Endothelial cell of umbilical vein (primary cell): ENCODE results near the gene AMN. TPM values are rescaled to one million over a fixed set of nuclear protein-coding genes. Genes with fewer than 3 reads are reported as not detected.

Source experiments
- BruUV-seq: library from RNA; stranded (reverse); fragments of 400-500 nt; replicated peaks from 2 replicates; lab custom pipeline; 2021; lab: Mats Ljungman, UMichigan
- CTCF ChIA-PET: fragments of 300-600, 350-600 bp; sonication (Branson Sonifier 250); formaldehyde crosslinking; loops from one replicate; lab custom pipeline; 2021; ENCODE audit warnings: antibody characterized with exemption, inconsistent platforms; lab: Charles Lee
- POLR2A ChIA-PET: fragments of 300-600, 350-600 bp; sonication (Branson Sonifier 250); formaldehyde crosslinking; loops from one replicate; lab custom pipeline; 2021; ENCODE audit warnings: antibody characterized with exemption, inconsistent platforms; lab: Charles Lee
- DNase-seq: peaks from one replicate; pipeline ENCODE4 v3.0.0-alpha.2; 2011; ENCODE audit warnings: low read depth, low spot score
- FAIRE-seq: peaks from 2 replicates; lab custom pipeline; 2011; peaks lifted over from hg19 to GRCh38; lab: Jason Lieb, UNC
- H2AFZ ChIP-seq: 2 replicates; pipeline ENCODE4 v1.6.0; 2012; ENCODE audit warnings: low read depth, low read length, control low read depth, inconsistent platforms
- H3K27ac ChIP-seq: 2 replicates; pipeline ENCODE4 v1.5.1; 2011; ENCODE audit warnings: low read depth, mild to moderate bottlenecking, control low read depth, low read length, moderate library complexity; ENCODE audit not compliant: insufficient read depth
- H3K27me3 ChIP-seq, 2 experiments: 2 replicates each; pipeline versions ENCODE4 v1.6.0 to v1.6.1; 2011; ENCODE audit warnings: low read length in 2 of 2, mixed read lengths in 1 of 2; ENCODE audit not compliant: control insufficient read depth in 2 of 2, insufficient read depth in 2 of 2
- H3K36me3 ChIP-seq, 2 experiments: 2 replicates in 1 of 2; 3 replicates in 1 of 2; pipeline ENCODE4 v1.5.1; 2011; ENCODE audit warnings: low read length in 2 of 2, mild to moderate bottlenecking in 1 of 2, moderate library complexity in 1 of 2; ENCODE audit not compliant: control insufficient read depth in 2 of 2, insufficient read depth in 2 of 2; ENCODE audit errors: extremely low read depth in 1 of 2
- H3K4me1 ChIP-seq: 3 replicates; pipeline ENCODE4 v1.5.1; 2011; ENCODE audit warnings: mild to moderate bottlenecking, low read length; ENCODE audit not compliant: control insufficient read depth, insufficient read depth; ENCODE audit errors: extremely low read depth
- H3K4me2 ChIP-seq: 2 replicates; pipeline ENCODE4 v1.6.1; 2011; ENCODE audit warnings: low read length, control low read depth, mixed read lengths; ENCODE audit not compliant: insufficient read depth
- H3K4me3 ChIP-seq, 3 experiments: fragments of 200-600 bp in 1 of 3; sonication (generic), shearing (Covaris generic) in 1 of 3; replicated peaks in 1 of 3; 2 replicates each; pipeline ENCODE4 v1.5.1; 2011 to 2016; ENCODE audit warnings: control low read depth in 3 of 3, low read length in 3 of 3, mild to moderate bottlenecking in 2 of 3, inconsistent platforms in 1 of 3, low read depth in 1 of 3, moderate library complexity in 1 of 3; ENCODE audit not compliant: insufficient read depth in 1 of 3
- H3K79me2 ChIP-seq: 2 replicates; pipeline ENCODE4 v1.6.0; 2012; ENCODE audit warnings: low read length, inconsistent platforms; ENCODE audit not compliant: control insufficient read depth, insufficient read depth
- H3K9ac ChIP-seq: replicated peaks from 2 replicates; pipeline ENCODE3; 2011; ENCODE audit warnings: low read length, control low read depth; ENCODE audit not compliant: insufficient read depth; ENCODE audit errors: extremely low read depth
- H3K9me1 ChIP-seq: replicated peaks from 3 replicates; pipeline ENCODE4 v1.6.0; 2011; ENCODE audit warnings: mild to moderate bottlenecking, low read length; ENCODE audit not compliant: control insufficient read depth, insufficient read depth; ENCODE audit errors: extremely low read depth
- H3K9me3 ChIP-seq: replicated peaks from 2 replicates; pipeline ENCODE4 v1.5.1; 2012; ENCODE audit warnings: low read length, inconsistent platforms; ENCODE audit not compliant: control insufficient read depth, insufficient read depth
- H4K20me1 ChIP-seq: replicated peaks from 2 replicates; pipeline ENCODE3; 2011; ENCODE audit warnings: mild to moderate bottlenecking, low read length; ENCODE audit not compliant: control insufficient read depth, insufficient read depth; ENCODE audit errors: extremely low read depth
- CTCF ChIP-seq, 2 donors: IDR thresholded peaks; 1 replicate in 1 of 2; 2 replicates in 1 of 2; pipeline ENCODE4 v1.5.1; 2011; ENCODE audit warnings: low read length in 2 of 2, mild to moderate bottlenecking in 2 of 2, moderate library complexity in 2 of 2, control low read depth in 1 of 2, inconsistent platforms in 1 of 2, low read depth in 1 of 2; ENCODE audit not compliant: insufficient read depth in 1 of 2; ENCODE audit errors: extremely low read depth in 1 of 2
- EZH2 ChIP-seq: IDR thresholded peaks from 2 replicates; pipeline ENCODE4 v1.6.1; 2012; ENCODE audit warnings: borderline replicate concordance, low read depth, mild to moderate bottlenecking, moderate library complexity, low read length, inconsistent platforms; ENCODE audit not compliant: severe bottlenecking
- FOS ChIP-seq: IDR thresholded peaks from 2 replicates; pipeline ENCODE4 v1.6.1; 2011; ENCODE audit warnings: mild to moderate bottlenecking, low read length, moderate library complexity, borderline replicate concordance; ENCODE audit not compliant: insufficient read depth
- GATA2 ChIP-seq: IDR thresholded peaks from 2 replicates; pipeline ENCODE4 v1.7.0; 2011; ENCODE audit warnings: low read depth, mild to moderate bottlenecking, moderate library complexity, mixed read lengths, low read length; ENCODE audit not compliant: insufficient read length, insufficient read depth
- JUN ChIP-seq: IDR thresholded peaks from 2 replicates; pipeline ENCODE4 v1.6.1; 2011; ENCODE audit warnings: borderline replicate concordance, low read depth; ENCODE audit not compliant: insufficient read length, insufficient read depth
- MAX ChIP-seq: IDR thresholded peaks from 2 replicates; pipeline ENCODE4 v1.6.1; 2011; ENCODE audit not compliant: insufficient read depth, insufficient read length
- MYC ChIP-seq: IDR thresholded peaks from one replicate; pipeline ENCODE4 v1.6.1; 2011; ENCODE audit warnings: mild to moderate bottlenecking, low read depth, low read length
- POLR2A ChIP-seq: IDR thresholded peaks from 2 replicates; pipeline ENCODE4 v1.6.1; 2012; ENCODE audit warnings: low read depth, mild to moderate bottlenecking, control low read depth, low read length
- POLR2AphosphoS5 ChIP-seq: IDR thresholded peaks from 2 replicates; pipeline ENCODE4 v1.6.1; 2012; ENCODE audit warnings: low read depth, mild to moderate bottlenecking, control low read depth, low read length, moderate library complexity; ENCODE audit not compliant: insufficient read depth
- dilution Hi-C: fragments of 300-500 bp; cut with MboI; formaldehyde crosslinking; loops from one replicate; pipeline ENCODE4 v1.15.0; 2019; ENCODE audit warnings: low sequenced_read_pairs; ENCODE audit not compliant: extremely low pct_ligation_motif_present
- intact Hi-C: fragments of 100-400 bp; cut with micrococcal nuclease; formaldehyde crosslinking; loops from one replicate; pipeline ENCODE4 v1.10.0; 2022
- polyA plus RNA-seq, 4 experiments: library from polyadenylated mRNA; depleted of rRNA in 3 of 4; stranded (reverse) in 3 of 4; unstranded in 1 of 4; fragments of >200 nt; gene quantifications; 2 replicates each; pipeline versions ENCODE4 v1.2.1 to v1.2.3, GENCODE V29; 2011 to 2012; ENCODE audit warnings: missing spikeins in 1 of 4
- total RNA-seq: library from RNA; stranded (reverse); gene quantifications from 2 replicates; pipeline ENCODE4 v1.2.3, GENCODE V29; 2021

The AMN gene
- total and polyA plus RNA-seq, 2 donors (not counting 3 experiments of a cell fraction or from before 2014, with no cell fraction given): 0.03 TPM; not detected in 1

- peaks cover 0 to 15% of the 10 kb centered on the region in 2 experiments for H3K36me3 ChIP-seq
- CTCF ChIA-PET: interaction anchor here (0.7 to 1.1 kb wide), 2 partner anchors 14 to 209 kb away, joined by 3 to 4 read pairs; no protein-coding TSS in a partner anchor
- TF ChIP-seq POLR2A (no peak), MYC (no peak), GATA2 (no peak), JUN (no peak), POLR2AphosphoS5 (no peak), CTCF (IDR thresholded peaks at IDR 0.05; ENCODE audit: extremely low read depth in 1 of 2, insufficient read depth in 1 of 2, low read depth in 1 of 2, low read length in 2 of 2) (no peak), MAX (no peak), FOS (no peak), EZH2 (no peak)
- H3K9me3 ChIP-seq: no peaks in the 10 kb centered on the region
- no peak overlapping the region for H3K9ac ChIP-seq
- DNase-seq (no peak), FAIRE-seq (no peak)
- POLR2A ChIA-PET: no interaction called here
- no peaks in the 10 kb centered on the region for H3K27me3 ChIP-seq
- no TSS peak for BruUV-seq
- H4K20me1 ChIP-seq: no peaks in the 10 kb centered on the region
- H3K27ac ChIP-seq: no peak overlapping the region
- dilution Hi-C loops (no loop called here), intact Hi-C loops (no loop called here)
- H2AFZ ChIP-seq: no peak overlapping the region
- no peaks in the 10 kb centered on the region for H3K79me2 ChIP-seq
- no peak overlapping the region for H3K4me2 ChIP-seq
- no peaks in the 10 kb centered on the region for H3K4me1 ChIP-seq
- H3K4me3 ChIP-seq: no peak overlapping the region
- H3K9me1 ChIP-seq: no peaks in the 10 kb centered on the region
Measured at GRCh38 chr14:102903248-102903888, 19.1 kb upstream of the AMN start.
